ENCODE results near the gene RFX1. TPM values are rescaled to one million over a fixed set of nuclear protein-coding genes. Genes with fewer than 3 reads are reported as not detected.
"Not testable (repeated sequence)": the region's sequence is repeated elsewhere in the genome, so short reads cannot be mapped to it uniquely, and the experiment has no call there.

RFX1 gene
- total and polyA plus RNA-seq, 2 donors (not counting 1 experiment from before 2014, with no cell fraction given) = 9.2 to 33.3 TPM

DNA sequence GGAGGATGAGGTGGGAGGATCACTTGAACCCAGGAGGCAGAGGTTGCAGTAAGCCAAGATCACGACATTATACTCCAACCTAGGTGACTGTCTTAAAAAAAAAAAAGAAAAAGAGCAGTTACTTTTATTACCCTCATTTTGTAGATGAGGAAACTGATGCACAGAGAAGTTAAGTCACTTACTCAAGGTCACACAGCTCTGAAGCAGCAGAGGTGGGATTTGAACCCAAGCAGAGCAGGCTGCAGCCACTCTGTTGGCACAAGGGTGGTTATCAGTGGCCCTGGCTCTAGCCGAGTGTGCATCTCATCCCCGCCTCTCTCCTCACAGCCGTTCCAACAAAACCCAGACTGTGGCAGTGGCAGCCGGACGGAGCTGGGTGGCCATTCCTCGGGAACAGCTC is 33.1 kb upstream of the RFX1 start:
- no peaks in the 10 kb centered on the region for H3K9me3 ChIP-seq (ENCODE audit: control extremely low read depth in 1 of 3, control insufficient read depth in 2 of 3, insufficient read depth in 1 of 3, low read length in 2 of 3)
- no peak overlapping the region for H3K27ac ChIP-seq (ENCODE audit: low read length in 2 of 2)
- no peaks in the 10 kb centered on the region for H3K27me3 Mint-ChIP-seq
- no peak overlapping the region for H3K9ac ChIP-seq (ENCODE audit: low read length)
- DNase-seq (no peak), ATAC-seq (ENCODE audit: low read depth) (no peak)
- no peak overlapping the region for H2AFZ ChIP-seq (ENCODE audit: insufficient read depth, low read depth, low read length, poor library complexity, severe bottlenecking)
- H3K4me1 ChIP-seq (ENCODE audit: control insufficient read depth in 2 of 2, insufficient read depth in 2 of 2, low read length in 2 of 2) = peaks cover 0 to 7% of the 10 kb centered on the region in 2 donors
- peaks cover 18% of the 10 kb centered on the region for H3K79me2 ChIP-seq (ENCODE audit: control insufficient read depth, insufficient read depth, low read length)
- no peak overlapping the region for H3K4me3 Mint-ChIP-seq
- TF ChIP-seq, protein P1, sequence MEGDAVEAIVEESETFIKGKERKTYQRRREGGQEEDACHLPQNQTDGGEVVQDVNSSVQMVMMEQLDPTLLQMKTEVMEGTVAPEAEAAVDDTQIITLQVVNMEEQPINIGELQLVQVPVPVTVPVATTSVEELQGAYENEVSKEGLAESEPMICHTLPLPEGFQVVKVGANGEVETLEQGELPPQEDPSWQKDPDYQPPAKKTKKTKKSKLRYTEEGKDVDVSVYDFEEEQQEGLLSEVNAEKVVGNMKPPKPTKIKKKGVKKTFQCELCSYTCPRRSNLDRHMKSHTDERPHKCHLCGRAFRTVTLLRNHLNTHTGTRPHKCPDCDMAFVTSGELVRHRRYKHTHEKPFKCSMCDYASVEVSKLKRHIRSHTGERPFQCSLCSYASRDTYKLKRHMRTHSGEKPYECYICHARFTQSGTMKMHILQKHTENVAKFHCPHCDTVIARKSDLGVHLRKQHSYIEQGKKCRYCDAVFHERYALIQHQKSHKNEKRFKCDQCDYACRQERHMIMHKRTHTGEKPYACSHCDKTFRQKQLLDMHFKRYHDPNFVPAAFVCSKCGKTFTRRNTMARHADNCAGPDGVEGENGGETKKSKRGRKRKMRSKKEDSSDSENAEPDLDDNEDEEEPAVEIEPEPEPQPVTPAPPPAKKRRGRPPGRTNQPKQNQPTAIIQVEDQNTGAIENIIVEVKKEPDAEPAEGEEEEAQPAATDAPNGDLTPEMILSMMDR (IDR thresholded peaks at IDR 0.05) = no peak
- TF ChIP-seq EZH2 (IDR thresholded peaks at IDR 0.05; ENCODE audit: borderline replicate concordance, insufficient read depth, low read depth, low read length, poor library complexity, severe bottlenecking) = no peak
- no peaks in the 10 kb centered on the region for H3K27me3 ChIP-seq (replicated peaks in 1 of 4; ENCODE audit: control extremely low read depth in 1 of 4, control insufficient read depth in 3 of 4, insufficient read depth in 4 of 4, low read length in 3 of 4)
- no peak overlapping the region for H3K4me3 ChIP-seq (ENCODE audit: control extremely low read depth in 1 of 5, extremely low read depth in 1 of 5, insufficient read depth in 1 of 5, low read depth in 2 of 5, low read length in 4 of 5)
- H3K27ac Mint-ChIP-seq = no peak overlapping the region
- ChIA-PET CTCF (interaction anchor here (1.6 kb wide), 1 partner anchor 8 kb away, joined by 4 read pairs; the partner anchor contains the start of gene IL27RA), POLR2A (interaction anchor here (0.6 kb wide), 1 partner anchor 15 kb away, joined by 3 read pairs; no protein-coding TSS in a partner anchor)
- H3K9me3 Mint-ChIP-seq (ENCODE audit: insufficient read depth) = no peaks in the 10 kb centered on the region
- peaks cover 22% of the 10 kb centered on the region for H4K20me1 ChIP-seq (ENCODE audit: control insufficient read depth, insufficient read depth, low read length, poor library complexity, severe bottlenecking)
- H3K4me2 ChIP-seq (replicated peaks; ENCODE audit: low read depth, low read length, poor library complexity, severe bottlenecking) = no peak overlapping the region
- intact Hi-C loops (cut with micrococcal nuclease) = no loop called here
- 98% methylated on average over 6 of the region's 7 CpGs for WGBS (ENCODE audit: insufficient coverage)
- peaks cover 0 to 61% of the 10 kb centered on the region in 2 experiments for H3K36me3 ChIP-seq (replicated peaks in 1 of 2; ENCODE audit: control extremely low read depth in 1 of 2, control insufficient read depth in 1 of 2, extremely low read depth in 1 of 2, insufficient read depth in 2 of 2, low read length in 1 of 2)
- peaks cover 14% of the 10 kb centered on the region for H3K4me1 Mint-ChIP-seq

DNA sequence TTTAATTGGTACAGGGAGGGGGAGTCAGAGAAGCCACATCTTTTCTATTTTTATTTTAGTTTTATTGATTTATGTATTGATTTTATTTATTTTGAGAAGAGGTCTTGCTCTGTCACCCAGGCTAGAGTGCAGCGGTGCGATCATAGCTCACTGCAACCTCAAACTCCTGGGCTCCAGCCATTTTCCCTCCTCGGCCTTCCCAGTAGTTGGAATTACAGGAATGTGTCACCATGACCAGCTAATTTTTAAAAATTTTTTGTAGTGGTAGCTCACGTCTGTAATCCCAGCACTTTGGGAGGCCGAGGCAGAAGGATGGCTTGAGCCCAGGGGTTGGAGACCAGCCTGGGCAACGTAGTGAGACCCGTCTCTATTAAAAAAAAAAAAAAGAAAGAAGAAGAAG is 29.6 kb upstream of the RFX1 start:
- no peak overlapping the region for H3K4me3 Mint-ChIP-seq
- Histone ChIP-seq H4K20me1 (ENCODE audit: control insufficient read depth, insufficient read depth, low read length, poor library complexity, severe bottlenecking) (peaks cover 29% of the 10 kb centered on the region), H2AFZ (ENCODE audit: insufficient read depth, low read depth, low read length, poor library complexity, severe bottlenecking) (no peak overlapping the region), H3K4me3 (ENCODE audit: control extremely low read depth in 1 of 5, extremely low read depth in 1 of 5, insufficient read depth in 1 of 5, low read depth in 2 of 5, low read length in 4 of 5) (no peak overlapping the region), H3K9ac (ENCODE audit: low read length) (no peak overlapping the region), H3K27me3 (replicated peaks in 1 of 4; ENCODE audit: control extremely low read depth in 1 of 4, control insufficient read depth in 3 of 4, insufficient read depth in 4 of 4, low read length in 3 of 4) (no peaks in the 10 kb centered on the region), H3K36me3 (replicated peaks in 1 of 2; ENCODE audit: control extremely low read depth in 1 of 2, control insufficient read depth in 1 of 2, extremely low read depth in 1 of 2, insufficient read depth in 2 of 2, low read length in 1 of 2) (peaks cover 2 to 40% of the 10 kb centered on the region in 2 experiments), H3K27ac (ENCODE audit: low read length in 2 of 2) (no peak overlapping the region), H3K4me1 (ENCODE audit: control insufficient read depth in 2 of 2, insufficient read depth in 2 of 2, low read length in 2 of 2) (peaks cover 6 to 21% of the 10 kb centered on the region in 2 donors), H3K9me3 (ENCODE audit: control extremely low read depth in 1 of 3, control insufficient read depth in 2 of 3, insufficient read depth in 1 of 3, low read length in 2 of 3) (no peaks in the 10 kb centered on the region), H3K79me2 (ENCODE audit: control insufficient read depth, insufficient read depth, low read length) (peaks cover 34% of the 10 kb centered on the region), H3K4me2 (replicated peaks; ENCODE audit: low read depth, low read length, poor library complexity, severe bottlenecking) (no peak overlapping the region)
- intact Hi-C loops (cut with micrococcal nuclease) = no loop called here
- ATAC-seq (ENCODE audit: low read depth) (no peak), DNase-seq (no peak)
- peaks cover 23% of the 10 kb centered on the region for H3K4me1 Mint-ChIP-seq
- TF ChIP-seq, protein P1 (IDR thresholded peaks at IDR 0.05) = no peak
- no peak for TF ChIP-seq EZH2 (IDR thresholded peaks at IDR 0.05; ENCODE audit: borderline replicate concordance, insufficient read depth, low read depth, low read length, poor library complexity, severe bottlenecking)
- ChIA-PET POLR2A (no interaction called here), CTCF (no interaction called here)
- no peaks in the 10 kb centered on the region for H3K27me3 Mint-ChIP-seq
- 100% methylated on average over 6 of the region's 7 CpGs for WGBS (ENCODE audit: insufficient coverage)
- no peak overlapping the region for H3K27ac Mint-ChIP-seq
- no peaks in the 10 kb centered on the region for H3K9me3 Mint-ChIP-seq (ENCODE audit: insufficient read depth)

DNA sequence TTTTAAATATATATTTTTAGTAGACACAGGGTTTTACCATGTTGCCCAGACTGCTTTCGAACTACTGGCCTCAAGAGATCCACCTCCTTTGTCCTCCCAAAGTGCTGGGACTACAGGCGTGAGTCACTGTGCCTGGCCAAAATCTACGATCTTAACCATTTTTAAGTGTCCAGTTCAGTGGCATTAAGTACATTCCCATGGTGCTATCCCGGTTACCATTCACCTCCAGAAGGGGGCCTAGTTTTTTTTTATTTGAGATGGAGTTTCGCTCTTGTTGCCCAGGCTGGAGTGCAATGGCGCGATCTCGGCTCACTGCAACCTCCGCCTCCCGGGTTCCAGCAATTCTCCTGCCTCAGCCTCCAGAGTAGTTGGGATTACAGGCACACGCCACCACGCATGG is 29.0 kb upstream of the RFX1 start:
- H3K79me2 ChIP-seq (ENCODE audit: control insufficient read depth, insufficient read depth, low read length) = peaks cover 34% of the 10 kb centered on the region
- H3K27me3 Mint-ChIP-seq; H2AFZ ChIP-seq (ENCODE audit: insufficient read depth, low read depth, low read length, poor library complexity, severe bottlenecking); H3K4me3 Mint-ChIP-seq; H3K4me2 ChIP-seq (replicated peaks; ENCODE audit: low read depth, low read length, poor library complexity, severe bottlenecking); POLR2A ChIA-PET; H3K9me3 Mint-ChIP-seq (ENCODE audit: insufficient read depth); DNase-seq; H3K9me3 ChIP-seq (ENCODE audit: control extremely low read depth in 1 of 3, control insufficient read depth in 2 of 3, insufficient read depth in 1 of 3, low read length in 2 of 3); ATAC-seq (ENCODE audit: low read depth); H3K27ac ChIP-seq (ENCODE audit: low read length in 2 of 2); CTCF ChIA-PET; intact Hi-C loops (cut with micrococcal nuclease); H3K4me3 ChIP-seq (ENCODE audit: control extremely low read depth in 1 of 5, extremely low read depth in 1 of 5, insufficient read depth in 1 of 5, low read depth in 2 of 5, low read length in 4 of 5); H3K9ac ChIP-seq (ENCODE audit: low read length); H3K27me3 ChIP-seq (replicated peaks in 1 of 4; ENCODE audit: control extremely low read depth in 1 of 4, control insufficient read depth in 3 of 4, insufficient read depth in 4 of 4, low read length in 3 of 4): not testable (repeated sequence)
- Mint-ChIP-seq H3K27ac (peak overlapping the region; percentile 26), H3K4me1 (peaks cover 25% of the 10 kb centered on the region)
- peaks cover 2 to 37% of the 10 kb centered on the region in 2 experiments for H3K36me3 ChIP-seq (replicated peaks in 1 of 2; ENCODE audit: control extremely low read depth in 1 of 2, control insufficient read depth in 1 of 2, extremely low read depth in 1 of 2, insufficient read depth in 2 of 2, low read length in 1 of 2)
- peaks cover 27% of the 10 kb centered on the region for H4K20me1 ChIP-seq (ENCODE audit: control insufficient read depth, insufficient read depth, low read length, poor library complexity, severe bottlenecking)
- H3K4me1 ChIP-seq (ENCODE audit: control insufficient read depth in 2 of 2, insufficient read depth in 2 of 2, low read length in 2 of 2) = peaks cover 6 to 23% of the 10 kb centered on the region in 2 donors
- WGBS (ENCODE audit: insufficient coverage) = 92% methylated on average over 5 of the region's 12 CpGs

Data from B cell (primary cell).